Prostate gland (tissue), 2 donors: ENCODE measurements around the gene RNF10.

ENCODE experiments used
- POLR2A ChIP-seq: fragments of 450-650 bp; IDR thresholded peaks from one replicate; pipeline ENCODE4 v1.6.1; 2016; ENCODE audit warnings: antibody characterized with exemption, mild to moderate bottlenecking
- TF ChIP-seq, protein P1 (sequence below), 4 experiments: fragments of 200-600 bp in 2 of 4; fragments of 450-650 bp in 2 of 4; sonication (generic) in 2 of 4; IDR thresholded peaks; 1 replicate in 3 of 4; 2 replicates in 1 of 4; pipeline ENCODE4 v1.5.1; 2016 to 2019; ENCODE audit warnings: antibody characterized with exemption in 4 of 4, mild to moderate bottlenecking in 2 of 4, moderate library complexity in 2 of 4

- TF ChIP-seq, protein P1, sequence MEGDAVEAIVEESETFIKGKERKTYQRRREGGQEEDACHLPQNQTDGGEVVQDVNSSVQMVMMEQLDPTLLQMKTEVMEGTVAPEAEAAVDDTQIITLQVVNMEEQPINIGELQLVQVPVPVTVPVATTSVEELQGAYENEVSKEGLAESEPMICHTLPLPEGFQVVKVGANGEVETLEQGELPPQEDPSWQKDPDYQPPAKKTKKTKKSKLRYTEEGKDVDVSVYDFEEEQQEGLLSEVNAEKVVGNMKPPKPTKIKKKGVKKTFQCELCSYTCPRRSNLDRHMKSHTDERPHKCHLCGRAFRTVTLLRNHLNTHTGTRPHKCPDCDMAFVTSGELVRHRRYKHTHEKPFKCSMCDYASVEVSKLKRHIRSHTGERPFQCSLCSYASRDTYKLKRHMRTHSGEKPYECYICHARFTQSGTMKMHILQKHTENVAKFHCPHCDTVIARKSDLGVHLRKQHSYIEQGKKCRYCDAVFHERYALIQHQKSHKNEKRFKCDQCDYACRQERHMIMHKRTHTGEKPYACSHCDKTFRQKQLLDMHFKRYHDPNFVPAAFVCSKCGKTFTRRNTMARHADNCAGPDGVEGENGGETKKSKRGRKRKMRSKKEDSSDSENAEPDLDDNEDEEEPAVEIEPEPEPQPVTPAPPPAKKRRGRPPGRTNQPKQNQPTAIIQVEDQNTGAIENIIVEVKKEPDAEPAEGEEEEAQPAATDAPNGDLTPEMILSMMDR (IDR thresholded peaks at IDR 0.05): no peak
- TF ChIP-seq POLR2A: no peak
These were observed 37.1 kb downstream of the RNF10 start for GRCh38 chr12:120571299-120571698.
